Measurements from ENCODE around the gene HRCT1.

DNA sequence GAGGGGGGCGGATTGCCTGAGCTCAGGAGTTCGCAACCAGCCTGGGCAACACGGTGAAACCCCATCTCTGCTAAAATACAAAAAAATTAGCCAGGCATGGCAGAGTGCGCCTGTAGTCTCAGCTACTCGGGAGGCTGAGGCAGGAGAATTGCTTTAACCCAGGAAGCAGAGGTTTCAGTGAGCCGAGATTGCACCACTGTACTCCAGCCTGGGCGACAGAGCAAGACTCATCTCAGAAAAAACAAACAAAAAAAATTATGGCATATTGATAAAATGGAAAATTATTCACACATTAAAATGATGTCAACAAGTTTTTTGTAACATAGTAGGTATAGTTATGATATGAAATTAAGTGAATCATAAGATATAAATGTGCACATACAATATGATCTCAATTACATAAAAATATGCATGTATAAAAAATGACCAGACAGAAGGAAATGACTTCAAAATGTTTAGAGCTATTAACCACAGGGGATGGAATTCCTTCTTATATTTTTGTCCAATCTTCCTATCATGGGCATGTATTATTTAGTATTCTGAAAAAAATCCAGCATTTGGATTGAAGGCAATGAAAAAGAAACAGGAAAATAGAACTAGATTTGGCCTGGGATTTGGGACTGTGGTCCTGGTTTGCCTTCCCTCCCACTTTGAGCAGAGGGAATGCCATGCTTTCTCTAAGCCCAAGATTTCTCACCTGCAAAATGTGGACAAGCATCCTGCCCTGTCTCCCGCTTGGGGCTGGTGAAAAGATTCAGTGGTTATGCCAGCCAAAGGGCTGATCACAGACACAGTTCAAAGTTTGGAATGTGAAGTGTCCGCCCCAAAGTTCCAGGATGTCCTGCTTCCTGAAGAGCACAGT, 22.8 kb downstream of the HRCT1 start:
- TF ChIP-seq CTCF (IDR thresholded peaks at IDR 0.05 in 8 of 11, conservative IDR thresholded peaks at IDR 0.05 in 3 of 11) (no peak), POLR2AphosphoS5 (IDR thresholded peaks at IDR 0.05) (peak in 1 of 3 donors; percentile 43), POLR2A (IDR thresholded peaks at IDR 0.05) (no peak)

All from spleen (tissue), 7 donors.